Activated CD4-positive, alpha-beta memory T cell treated with anti-CD3 and anti-CD28 coated beads for 36 hours (primary cell): ENCODE results near the gene CABP2. TPM values are rescaled to one million over a fixed set of nuclear protein-coding genes. Genes with fewer than 3 reads are reported as not detected.
"Not testable (repeated sequence)": the region's sequence is repeated elsewhere in the genome, so short reads cannot be mapped to it uniquely, and the experiment has no call there.

Experiments used
- CTCF ChIA-PET: fragments of 350-600 bp; sonication (Branson Sonifier 250); formaldehyde crosslinking; loops from one replicate; lab custom pipeline; 2021; ENCODE audit warnings: antibody characterized with exemption, inconsistent platforms; lab: Charles Lee
- POLR2A ChIA-PET: fragments of 350-600 bp; sonication (Branson Sonifier 250); formaldehyde crosslinking; loops from one replicate; lab custom pipeline; 2021; ENCODE audit warnings: antibody characterized with exemption; lab: Charles Lee
- DNase-seq: peaks from one replicate; pipeline ENCODE4 v3.0.0-alpha.2; 2020
- H3K27ac Mint-ChIP-seq: one replicate; pipeline ENCODE4 v1.8.0; 2021; ENCODE audit warnings: mixed read lengths
- H3K27me3 Mint-ChIP-seq: one replicate; pipeline ENCODE4 v1.8.0; 2021; ENCODE audit warnings: mixed read lengths
- H3K36me3 Mint-ChIP-seq: one replicate; pipeline ENCODE4 v1.8.0; 2021; ENCODE audit warnings: mixed read lengths
- H3K4me1 Mint-ChIP-seq: one replicate; pipeline ENCODE4 v1.8.0; 2021; ENCODE audit warnings: low read depth, mixed read lengths
- H3K4me3 Mint-ChIP-seq: one replicate; pipeline ENCODE4 v1.8.0; 2021; ENCODE audit warnings: mild to moderate bottlenecking, mixed read lengths
- H3K9me3 Mint-ChIP-seq: one replicate; pipeline ENCODE4 v1.8.0; 2021; ENCODE audit warnings: mixed read lengths
- intact Hi-C: fragments of 100-400 bp; cut with micrococcal nuclease; formaldehyde crosslinking; loops from one replicate; pipeline ENCODE4 v1.15.1; 2023
- total RNA-seq, 2 experiments: library from RNA; stranded (reverse); gene quantifications; one replicate each; pipeline ENCODE4 v1.2.3, GENCODE V29; 2021

Gene CABP2
- not detected for total RNA-seq

GRCh38 chr11:67522844-67523555, at the start of gene CABP2:
Gene CABP2, minus strand, starts transcription at chr11:67523446. Its CDS starts 120 bp downstream, at chr11:67523326.
- no peak within 1 kb of the TSS for H3K4me3 Mint-ChIP-seq
- no peaks in the 10 kb centered on the region for H3K4me1 Mint-ChIP-seq
- ChIA-PET POLR2A (no interaction called here), CTCF (no interaction called here)
- H3K27ac Mint-ChIP-seq: no peak within 1 kb of the TSS
- H3K9me3 Mint-ChIP-seq: no peaks in the 10 kb centered on the region
- H3K36me3 Mint-ChIP-seq: no peaks in the 10 kb centered on the region
- intact Hi-C loops: no loop called here
- peaks cover 3% of the 10 kb centered on the region for H3K27me3 Mint-ChIP-seq
- no peak for DNase-seq

- Mint-ChIP-seq H3K4me1 (no peaks in the 10 kb centered on the region), H3K9me3 (no peaks in the 10 kb centered on the region), H3K36me3 (no peaks in the 10 kb centered on the region), H3K4me3 (no peak overlapping the region), H3K27ac (no peak overlapping the region), H3K27me3 (peaks cover 21% of the 10 kb centered on the region)
- CTCF ChIA-PET: interaction anchor here (0.8 to 1.6 kb wide), 10 partner anchors 10 to 227 kb away, joined by 3 to 7 read pairs (median 4); partner anchors contain the start of gene GSTP1
- POLR2A ChIA-PET: no interaction called here
- intact Hi-C loops: no loop called here
- DNase-seq: peak; percentile 45
These were observed 49.6 kb upstream of the CABP2 start for GRCh38 chr11:67572747-67573419.

- H3K4me3 Mint-ChIP-seq: no peak overlapping the region
- intact Hi-C loops: no loop called here
- H3K36me3 Mint-ChIP-seq: no peaks in the 10 kb centered on the region
- ChIA-PET POLR2A (no interaction called here), CTCF (interaction anchor here (0.7 to 1.6 kb wide), 12 partner anchors 9 to 226 kb away, joined by 3 to 7 read pairs (median 4); partner anchors contain the start of gene GSTP1)
- H3K4me1 Mint-ChIP-seq: no peaks in the 10 kb centered on the region
- no peak overlapping the region for H3K27ac Mint-ChIP-seq
- peaks cover 21% of the 10 kb centered on the region for H3K27me3 Mint-ChIP-seq
- DNase-seq: no peak
- H3K9me3 Mint-ChIP-seq: no peaks in the 10 kb centered on the region
These were observed 49.1 kb upstream of the CABP2 start for GRCh38 chr11:67572305-67572704.

- H3K4me1 Mint-ChIP-seq: no peaks in the 10 kb centered on the region
- H3K36me3 Mint-ChIP-seq: no peaks in the 10 kb centered on the region
- H3K27ac Mint-ChIP-seq: no peak overlapping the region
- DNase-seq: no peak
- intact Hi-C loops: no loop called here
- ChIA-PET POLR2A (no interaction called here), CTCF (interaction anchor here (0.7 to 1.6 kb wide), 4 partner anchors 16 to 221 kb away, joined by 3 to 4 read pairs (median 4); no protein-coding TSS in a partner anchor)
- H3K4me3 Mint-ChIP-seq: no peak overlapping the region
- H3K27me3 Mint-ChIP-seq: peaks cover 20% of the 10 kb centered on the region
- no peaks in the 10 kb centered on the region for H3K9me3 Mint-ChIP-seq
These were observed 48.2 kb upstream of the CABP2 start for GRCh38 chr11:67571443-67571842.

- Mint-ChIP-seq H3K27me3 (peaks cover 10% of the 10 kb centered on the region), H3K9me3 (no peaks in the 10 kb centered on the region), H3K36me3 (no peaks in the 10 kb centered on the region), H3K4me3 (no peak overlapping the region), H3K27ac (no peak overlapping the region), H3K4me1 (peaks cover 7% of the 10 kb centered on the region)
- POLR2A ChIA-PET: no interaction called here
- intact Hi-C loops: no loop called here
- CTCF ChIA-PET: no interaction called here
- DNase-seq: no peak
These were observed 41.0 kb upstream of the CABP2 start for GRCh38 chr11:67564230-67564629.

- DNase-seq, CTCF ChIA-PET, POLR2A ChIA-PET, H3K36me3 Mint-ChIP-seq, H3K27ac Mint-ChIP-seq, H3K4me1 Mint-ChIP-seq, intact Hi-C loops, H3K4me3 Mint-ChIP-seq, H3K9me3 Mint-ChIP-seq: not testable (repeated sequence)
- H3K27me3 Mint-ChIP-seq: peaks cover 11% of the 10 kb centered on the region
These were observed 40.5 kb upstream of the CABP2 start for GRCh38 chr11:67563705-67564114.

GRCh38 chr11:67562963-67563704, 39.9 kb upstream of the CABP2 start:
- no peak for DNase-seq
- CTCF ChIA-PET: interaction anchor here (1.2 kb wide), 1 partner anchor 10 kb away, joined by 3 read pairs; no protein-coding TSS in a partner anchor
- H3K27ac Mint-ChIP-seq: no peak overlapping the region

GRCh38 chr11:67561971-67562619, 38.8 kb upstream of the CABP2 start:
- no peak overlapping the region for H3K27ac Mint-ChIP-seq
- peaks cover 11% of the 10 kb centered on the region for H3K27me3 Mint-ChIP-seq

More at GRCh38 chr11:67562963-67563704, 39.9 kb upstream of the CABP2 start:
- no peaks in the 10 kb centered on the region for H3K36me3 Mint-ChIP-seq
- H3K9me3 Mint-ChIP-seq: no peaks in the 10 kb centered on the region
- H3K4me1 Mint-ChIP-seq: peaks cover 7% of the 10 kb centered on the region
- POLR2A ChIA-PET: no interaction called here
- H3K4me3 Mint-ChIP-seq: no peak overlapping the region
- peaks cover 11% of the 10 kb centered on the region for H3K27me3 Mint-ChIP-seq
- intact Hi-C loops: no loop called here

GRCh38 chr11:67558084-67558772, 35.0 kb upstream of the CABP2 start:
- Mint-ChIP-seq H3K9me3 (no peaks in the 10 kb centered on the region), H3K27ac (no peak overlapping the region), H3K27me3 (peaks cover 9% of the 10 kb centered on the region), H3K4me3 (no peak overlapping the region), H3K36me3 (no peaks in the 10 kb centered on the region), H3K4me1 (peaks cover 7% of the 10 kb centered on the region)
- no peak for DNase-seq
- CTCF ChIA-PET: interaction anchor here (0.6 kb wide), 1 partner anchor 1750 kb away, joined by 3 read pairs; no protein-coding TSS in a partner anchor
- POLR2A ChIA-PET: no interaction called here
- intact Hi-C loops: no loop called here

More at GRCh38 chr11:67561971-67562619, 38.8 kb upstream of the CABP2 start:
- Mint-ChIP-seq H3K9me3 (no peaks in the 10 kb centered on the region), H3K4me1 (peaks cover 7% of the 10 kb centered on the region), H3K4me3 (no peak overlapping the region), H3K36me3 (no peaks in the 10 kb centered on the region)
- ChIA-PET CTCF (interaction anchor here (1.2 kb wide), 1 partner anchor 11 kb away, joined by 3 read pairs; no protein-coding TSS in a partner anchor), POLR2A (interaction anchor here (0.9 to 1.2 kb wide), 2 partner anchors 68 to 71 kb away, joined by 3 read pairs; partner anchors contain the start of gene NUDT8)
- no peak for DNase-seq
- intact Hi-C loops: no loop called here

GRCh38 chr11:67556244-67556643, 33.0 kb upstream of the CABP2 start:
- ChIA-PET POLR2A (no interaction called here), CTCF (no interaction called here)
- Mint-ChIP-seq H3K27me3 (peaks cover 6% of the 10 kb centered on the region), H3K4me1 (no peaks in the 10 kb centered on the region), H3K27ac (no peak overlapping the region), H3K4me3 (no peak overlapping the region), H3K9me3 (peaks cover 5% of the 10 kb centered on the region), H3K36me3 (no peaks in the 10 kb centered on the region)
- DNase-seq: no peak
- intact Hi-C loops: no loop called here

GRCh38 chr11:67551697-67552096, 28.5 kb upstream of the CABP2 start:
- H3K9me3 Mint-ChIP-seq, H3K27me3 Mint-ChIP-seq, CTCF ChIA-PET, H3K36me3 Mint-ChIP-seq, intact Hi-C loops, H3K4me1 Mint-ChIP-seq, DNase-seq, H3K4me3 Mint-ChIP-seq, H3K27ac Mint-ChIP-seq: not testable (repeated sequence)
- POLR2A ChIA-PET: interaction anchor here (0.7 kb wide), 1 partner anchor 26 kb away, joined by 3 read pairs; no protein-coding TSS in a partner anchor
